Stomach (tissue), 4 donors: ENCODE measurements around the gene AIG1.

Experiments
- EP300 ChIP-seq: sonication (generic); formaldehyde crosslinking; IDR thresholded peaks from one replicate; pipeline ENCODE4 v1.6.1; 2017; ENCODE audit warnings: antibody characterized with exemption
- POLR2AphosphoS5 ChIP-seq, 3 donors: sonication (generic); formaldehyde crosslinking; IDR thresholded peaks; one replicate each; pipeline ENCODE4 v1.6.1; 2016; ENCODE audit warnings: antibody characterized with exemption in 3 of 3
- TF ChIP-seq, protein P1 (sequence below), 7 experiments: fragments of 450-650 bp in 4 of 7; fragments of 200-600 bp in 3 of 7; sonication (generic) in 3 of 7; IDR thresholded peaks; one replicate each; pipeline ENCODE4 v1.5.1; 2016 to 2019; ENCODE audit warnings: antibody characterized with exemption in 7 of 7, control low read depth in 2 of 7, mild to moderate bottlenecking in 1 of 7

DNA sequence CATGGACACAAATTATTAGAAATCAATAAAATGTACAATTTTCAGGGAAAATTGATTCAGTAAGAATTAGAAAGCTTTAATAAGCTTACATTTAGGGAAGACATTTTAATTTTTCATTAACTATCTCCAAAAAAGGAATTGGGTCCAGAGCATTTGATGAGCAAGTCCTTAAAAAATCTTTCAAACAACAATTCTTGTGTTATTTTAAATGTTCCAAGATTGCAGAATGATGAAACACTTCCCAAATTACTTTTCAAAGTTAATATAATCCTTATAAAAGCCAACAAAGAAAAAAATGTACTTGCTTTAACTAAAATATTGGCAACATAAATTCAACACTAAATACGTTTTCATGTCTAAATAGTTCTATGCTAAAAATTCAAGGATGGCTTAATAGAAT, 287.8 kb downstream of the AIG1 start:
- TF ChIP-seq, protein P1, sequence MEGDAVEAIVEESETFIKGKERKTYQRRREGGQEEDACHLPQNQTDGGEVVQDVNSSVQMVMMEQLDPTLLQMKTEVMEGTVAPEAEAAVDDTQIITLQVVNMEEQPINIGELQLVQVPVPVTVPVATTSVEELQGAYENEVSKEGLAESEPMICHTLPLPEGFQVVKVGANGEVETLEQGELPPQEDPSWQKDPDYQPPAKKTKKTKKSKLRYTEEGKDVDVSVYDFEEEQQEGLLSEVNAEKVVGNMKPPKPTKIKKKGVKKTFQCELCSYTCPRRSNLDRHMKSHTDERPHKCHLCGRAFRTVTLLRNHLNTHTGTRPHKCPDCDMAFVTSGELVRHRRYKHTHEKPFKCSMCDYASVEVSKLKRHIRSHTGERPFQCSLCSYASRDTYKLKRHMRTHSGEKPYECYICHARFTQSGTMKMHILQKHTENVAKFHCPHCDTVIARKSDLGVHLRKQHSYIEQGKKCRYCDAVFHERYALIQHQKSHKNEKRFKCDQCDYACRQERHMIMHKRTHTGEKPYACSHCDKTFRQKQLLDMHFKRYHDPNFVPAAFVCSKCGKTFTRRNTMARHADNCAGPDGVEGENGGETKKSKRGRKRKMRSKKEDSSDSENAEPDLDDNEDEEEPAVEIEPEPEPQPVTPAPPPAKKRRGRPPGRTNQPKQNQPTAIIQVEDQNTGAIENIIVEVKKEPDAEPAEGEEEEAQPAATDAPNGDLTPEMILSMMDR (IDR thresholded peaks at IDR 0.05), result no peak
- TF ChIP-seq EP300 (no peak), POLR2AphosphoS5 (IDR thresholded peaks at IDR 0.05) (no peak)
